ENCODE data around the gene HSD17B3.
A peak's percentile ranks its signal among the peaks of the same experiment; 100 is the strongest.
"Not testable (repeated sequence)": the region's sequence is repeated elsewhere in the genome, so short reads cannot be mapped to it uniquely, and the experiment has no call there.

The HSD17B3 gene

GRCh38 chr9:96302021-96302420 lies at the start of gene HSD17B3:
TSS of gene HSD17B3 (minus strand) at chr9:96302176. CDS start at chr9:96302104, 72 bp downstream.
- no peak for DNase-seq

DNA sequence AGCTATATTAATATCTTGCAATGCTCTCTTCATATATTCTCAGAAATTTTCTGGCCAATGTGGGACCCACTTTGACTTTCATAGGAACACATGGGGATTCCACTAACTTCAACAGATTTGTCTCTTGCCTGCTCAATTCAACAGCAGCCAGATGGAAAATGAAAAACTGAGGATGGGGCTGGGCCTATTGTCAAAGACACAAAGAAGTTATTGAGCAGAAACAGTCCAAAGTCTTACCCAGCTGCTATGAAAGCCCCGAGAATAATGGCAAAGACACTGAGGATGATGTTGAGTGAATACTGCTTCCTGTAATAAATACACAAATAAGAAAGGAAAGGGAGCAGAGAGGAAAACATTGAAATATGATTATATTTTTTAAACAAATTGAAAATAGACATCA lies 48.9 kb upstream of the HSD17B3 start:
- no peak for DNase-seq

DNA sequence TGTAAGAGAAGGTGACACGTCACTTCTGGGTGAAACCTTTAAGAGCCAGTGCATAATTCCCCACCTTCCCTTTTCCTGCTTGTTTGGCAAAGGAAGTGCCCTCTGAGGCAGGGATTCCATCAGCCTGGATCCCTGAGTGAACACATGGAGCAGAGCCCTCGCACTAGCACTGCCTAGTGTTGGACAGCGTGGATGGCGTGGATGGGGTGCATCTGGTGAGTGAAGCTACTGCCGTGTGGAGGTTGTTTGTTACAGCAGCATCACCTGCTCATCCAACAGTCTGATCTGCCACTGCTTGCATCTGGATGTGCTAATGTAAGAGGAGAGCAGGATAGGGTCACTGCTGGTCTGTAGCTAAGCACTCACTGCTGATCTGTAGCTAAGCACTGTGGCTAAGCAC lies 46.3 kb upstream of the HSD17B3 start:
- no peak for DNase-seq

DNA sequence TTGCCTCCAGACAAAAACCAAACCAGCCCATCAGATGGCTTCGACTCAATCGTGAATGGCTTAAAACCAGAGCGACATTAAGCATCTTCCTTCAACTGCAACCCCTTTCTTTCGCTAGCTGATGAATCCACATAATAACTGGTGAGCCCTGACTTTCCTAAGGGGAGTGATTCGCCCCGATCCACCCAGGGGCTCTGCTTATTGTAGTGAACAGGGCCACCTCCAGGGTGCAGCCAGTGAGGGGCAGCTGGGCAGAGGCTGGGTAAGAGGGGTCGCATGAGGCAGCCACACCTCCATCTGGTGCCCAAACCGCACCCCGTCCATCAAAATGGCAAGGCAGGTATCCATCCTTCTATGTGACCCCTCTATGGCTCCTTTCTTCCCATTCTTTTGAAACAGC lies 43.6 kb upstream of the HSD17B3 start:
- no peak for DNase-seq

DNA sequence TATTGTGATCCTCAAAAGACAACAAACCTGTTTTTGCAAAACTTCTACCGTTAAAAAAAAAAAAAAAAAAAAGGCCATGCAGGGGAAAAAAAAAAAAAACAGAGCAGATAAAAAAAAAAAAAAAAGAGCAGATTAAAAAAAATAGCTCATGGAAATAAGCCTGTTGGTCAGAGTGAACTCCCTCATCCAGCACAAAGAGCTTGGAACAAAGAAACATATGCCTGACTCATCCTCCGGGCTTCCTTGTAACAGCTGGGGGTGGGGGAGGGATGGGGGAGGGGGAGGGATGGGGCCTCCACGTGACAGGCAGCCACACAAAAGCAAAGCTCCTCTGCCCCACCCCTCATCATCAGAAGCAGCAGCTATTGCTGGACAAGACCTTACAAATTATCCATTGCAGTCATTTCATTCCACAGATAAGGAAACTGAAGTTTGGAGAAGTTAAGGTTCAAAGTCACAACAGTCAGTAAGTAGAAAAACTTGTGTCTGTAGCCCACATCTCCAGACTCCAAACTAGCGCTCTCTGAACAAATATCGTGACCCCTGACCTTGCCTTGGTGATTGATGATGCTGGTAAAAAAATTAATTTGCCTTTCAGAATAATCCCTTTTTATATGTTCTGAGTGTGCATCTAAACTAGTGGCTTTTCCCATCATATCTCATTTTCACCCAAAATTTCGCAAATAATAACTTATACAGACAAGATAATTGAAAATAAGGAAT lies 42.6 kb upstream of the HSD17B3 start:
- DNase-seq: no peak

GRCh38 chr9:96343515-96344360 lies 41.8 kb upstream of the HSD17B3 start:
- DNase-seq: no peak

DNA sequence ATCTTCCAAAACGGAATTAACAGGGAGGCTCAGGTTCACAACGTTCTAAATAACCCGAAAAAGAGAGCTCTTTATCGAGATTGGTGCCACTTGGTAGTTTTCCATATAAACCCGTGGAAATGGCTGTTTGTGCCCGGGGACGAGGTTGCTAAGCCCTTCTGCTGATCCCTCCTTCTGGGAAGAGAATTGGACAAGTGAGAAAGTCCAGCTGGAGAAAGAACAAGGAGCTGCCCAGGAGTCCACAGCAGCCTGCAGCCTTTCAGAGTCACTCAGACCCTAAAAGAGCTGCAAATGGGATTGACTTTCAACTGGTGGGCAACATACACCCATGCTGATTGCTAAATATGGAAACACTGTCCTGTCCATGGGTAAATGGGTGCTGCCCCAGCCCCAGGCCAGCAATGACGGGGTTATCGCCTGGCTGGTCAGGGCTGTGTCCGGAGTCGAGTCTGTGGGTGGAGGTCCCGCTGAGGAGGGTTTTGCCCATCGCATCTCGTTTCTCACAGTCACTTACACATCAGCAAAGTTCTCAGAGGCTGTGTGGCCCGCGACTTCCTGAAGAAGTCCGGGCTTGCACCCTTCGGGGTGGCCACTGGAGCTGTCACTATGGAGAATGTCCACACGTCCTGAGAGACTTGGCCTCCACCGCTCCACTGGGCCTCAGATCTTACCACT lies 40.7 kb upstream of the HSD17B3 start:
- DNase-seq: no peak

DNA sequence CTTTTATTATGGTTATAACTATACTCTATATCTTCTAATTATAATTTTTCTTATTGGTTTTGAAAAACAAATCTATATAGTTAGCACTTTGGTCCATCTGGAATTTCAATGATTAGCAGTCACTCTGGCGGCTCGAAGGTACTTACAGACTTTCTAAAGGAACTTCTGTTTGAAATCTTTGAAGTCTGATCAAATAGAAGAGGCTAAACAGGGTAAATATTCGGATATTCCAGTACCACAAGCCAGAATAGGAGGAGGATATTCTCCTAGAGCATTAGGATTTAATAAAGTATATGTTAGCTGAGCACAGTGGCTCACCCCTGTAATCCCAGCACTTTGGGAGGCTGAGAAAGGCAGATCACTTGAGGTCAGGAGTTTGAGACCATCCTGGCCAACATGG lies 38.7 kb upstream of the HSD17B3 start:
- DNase-seq: no peak

DNA sequence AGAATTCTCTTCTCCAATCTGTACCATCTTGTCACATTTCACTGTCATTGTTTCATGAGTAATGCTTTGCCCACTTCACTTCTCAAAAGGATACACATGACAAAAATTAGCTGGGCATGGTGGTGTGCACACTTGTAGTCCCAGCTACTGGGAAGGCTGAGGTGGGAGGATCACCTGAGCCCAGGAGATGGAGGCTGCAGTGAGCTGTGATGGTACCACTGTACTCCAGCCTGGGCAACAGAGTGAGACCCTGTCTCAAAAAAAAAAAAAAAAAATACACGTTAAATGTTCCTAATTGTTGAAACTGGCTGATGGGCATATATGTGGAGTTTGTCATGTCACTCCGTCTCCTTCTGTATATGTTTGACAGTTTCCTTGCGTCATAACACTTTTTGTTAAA lies 36.3 kb upstream of the HSD17B3 start:
- no peak for DNase-seq

DNA sequence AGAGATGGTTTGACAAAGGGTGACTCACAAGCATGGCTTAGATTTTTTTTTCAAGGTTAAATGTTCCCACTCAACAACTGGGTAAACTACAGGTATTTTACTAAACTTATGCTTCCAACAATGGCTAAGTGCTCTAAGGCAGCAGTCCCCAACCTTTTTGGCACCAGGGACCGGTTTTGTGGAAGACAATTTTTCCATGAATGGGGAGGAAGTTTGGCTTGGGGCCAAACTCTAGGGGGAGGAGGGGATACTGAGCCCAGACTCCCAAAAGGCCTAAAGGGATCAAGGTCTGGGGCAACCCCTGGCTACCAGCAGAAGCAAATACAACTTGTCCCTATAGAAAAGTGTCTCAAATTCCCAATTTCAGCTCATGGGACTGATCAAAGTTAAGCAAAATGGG lies 32.0 kb upstream of the HSD17B3 start:
- DNase-seq: no peak

- no peak for DNase-seq
Measured at GRCh38 chr9:96331236-96331947, 29.4 kb upstream of the HSD17B3 start.

GRCh38 chr9:96327694-96328352 lies 25.8 kb upstream of the HSD17B3 start:
- DNase-seq: peak; percentile 14 to 70

- no peak for DNase-seq
Measured at GRCh38 chr9:96323169-96323568, 21.2 kb upstream of the HSD17B3 start.

- DNase-seq: not testable (repeated sequence)
Measured at GRCh38 chr9:96322736-96323135, 20.8 kb upstream of the HSD17B3 start.

GRCh38 chr9:96322210-96322609 lies 20.2 kb upstream of the HSD17B3 start:
- not testable (repeated sequence) for DNase-seq

- DNase-seq: no peak
Measured at GRCh38 chr9:96321515-96321914, 19.5 kb upstream of the HSD17B3 start.

DNA sequence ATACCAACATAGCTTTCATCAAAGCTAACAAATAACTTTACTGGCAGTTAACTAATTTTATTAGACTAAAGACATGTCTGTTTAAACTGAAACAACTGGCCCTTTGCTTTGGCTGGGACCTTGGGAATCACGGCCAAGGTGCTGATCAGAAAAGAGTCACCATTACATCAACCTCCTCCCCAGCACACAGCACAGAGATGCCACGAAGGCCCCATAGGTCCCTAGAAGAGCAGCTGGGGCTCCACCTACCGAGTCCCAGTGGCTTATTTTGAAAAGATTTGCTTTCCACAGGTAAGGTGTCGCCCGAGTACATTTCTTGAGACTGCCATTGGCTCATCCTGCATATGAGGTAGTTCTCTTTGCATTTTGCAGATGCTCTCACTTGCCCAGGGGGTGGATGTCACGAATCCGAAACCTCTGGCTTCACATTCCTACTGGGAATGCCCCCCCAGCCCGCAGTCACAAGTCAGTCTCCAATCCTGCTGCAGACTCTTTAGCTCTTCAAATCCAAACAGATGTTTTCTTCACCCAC lies 18.8 kb upstream of the HSD17B3 start:
- no peak for DNase-seq

DNA sequence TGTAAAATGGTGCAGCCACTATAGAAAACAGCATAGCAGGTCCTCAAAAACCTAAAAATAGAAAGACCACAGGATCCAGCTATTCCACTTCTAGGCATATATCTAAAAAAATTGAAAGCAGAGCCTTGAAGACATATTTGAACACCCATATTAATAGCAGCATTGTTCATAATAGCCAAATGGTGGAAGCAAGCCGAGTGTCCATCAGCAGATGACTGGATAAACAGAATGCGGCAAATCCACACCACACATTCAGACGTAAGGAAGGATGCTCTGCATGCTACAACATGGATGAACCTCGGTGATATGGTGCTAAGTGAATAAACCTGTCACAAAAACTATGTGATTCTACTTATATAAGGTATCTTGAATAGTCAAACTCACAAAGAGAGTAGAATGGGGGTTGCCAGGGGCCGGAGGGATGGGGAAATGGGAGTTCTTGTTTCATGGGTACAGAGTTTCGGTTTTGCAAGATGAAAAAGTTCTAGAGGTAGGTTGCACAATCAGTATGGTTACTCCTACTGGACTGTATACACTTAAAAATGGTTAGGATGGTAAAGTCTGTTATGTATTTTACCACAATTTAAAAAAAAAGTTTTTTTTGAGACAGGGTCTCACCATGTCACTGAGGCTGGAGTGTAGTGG lies 17.1 kb upstream of the HSD17B3 start:
- no peak for DNase-seq

- DNase-seq: peak; percentile 1 to 45
Measured at GRCh38 chr9:96317335-96317980, 15.5 kb upstream of the HSD17B3 start.

DNA sequence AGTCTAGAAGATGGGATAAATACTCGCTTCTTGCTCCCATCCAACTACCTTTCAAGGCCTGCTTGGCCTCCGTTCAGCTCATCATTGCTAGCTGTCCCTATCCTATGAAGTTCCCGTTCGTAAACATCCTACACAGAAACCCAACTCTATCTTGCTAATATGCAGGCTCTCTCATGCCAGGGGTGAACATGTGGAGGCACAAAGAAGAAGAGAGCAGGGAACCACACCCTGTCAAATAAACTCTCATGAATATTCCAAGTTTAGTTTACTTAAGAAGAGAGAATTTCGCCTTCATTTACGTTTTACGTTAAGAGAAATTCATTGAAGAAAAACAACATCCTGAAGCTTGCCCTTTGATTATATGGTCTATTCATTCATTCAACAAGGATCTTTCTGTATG lies 7.9 kb upstream of the HSD17B3 start:
- DNase-seq: no peak

- DNase-seq: not testable (repeated sequence)
Measured at GRCh38 chr9:96306958-96307357, 5.0 kb upstream of the HSD17B3 start.
